GM21825 (cell line): Measurements from ENCODE around the gene NLRP1.

Source experiments
- ATAC-seq: cut with Tn5 transposase; IDR thresholded peaks from one replicate; pipeline ENCODE4 v1.9.1; 2021; ENCODE audit warnings: mild to moderate bottlenecking, moderate library complexity; ENCODE audit not compliant: unreplicated experiment

NLRP1 gene

DNA sequence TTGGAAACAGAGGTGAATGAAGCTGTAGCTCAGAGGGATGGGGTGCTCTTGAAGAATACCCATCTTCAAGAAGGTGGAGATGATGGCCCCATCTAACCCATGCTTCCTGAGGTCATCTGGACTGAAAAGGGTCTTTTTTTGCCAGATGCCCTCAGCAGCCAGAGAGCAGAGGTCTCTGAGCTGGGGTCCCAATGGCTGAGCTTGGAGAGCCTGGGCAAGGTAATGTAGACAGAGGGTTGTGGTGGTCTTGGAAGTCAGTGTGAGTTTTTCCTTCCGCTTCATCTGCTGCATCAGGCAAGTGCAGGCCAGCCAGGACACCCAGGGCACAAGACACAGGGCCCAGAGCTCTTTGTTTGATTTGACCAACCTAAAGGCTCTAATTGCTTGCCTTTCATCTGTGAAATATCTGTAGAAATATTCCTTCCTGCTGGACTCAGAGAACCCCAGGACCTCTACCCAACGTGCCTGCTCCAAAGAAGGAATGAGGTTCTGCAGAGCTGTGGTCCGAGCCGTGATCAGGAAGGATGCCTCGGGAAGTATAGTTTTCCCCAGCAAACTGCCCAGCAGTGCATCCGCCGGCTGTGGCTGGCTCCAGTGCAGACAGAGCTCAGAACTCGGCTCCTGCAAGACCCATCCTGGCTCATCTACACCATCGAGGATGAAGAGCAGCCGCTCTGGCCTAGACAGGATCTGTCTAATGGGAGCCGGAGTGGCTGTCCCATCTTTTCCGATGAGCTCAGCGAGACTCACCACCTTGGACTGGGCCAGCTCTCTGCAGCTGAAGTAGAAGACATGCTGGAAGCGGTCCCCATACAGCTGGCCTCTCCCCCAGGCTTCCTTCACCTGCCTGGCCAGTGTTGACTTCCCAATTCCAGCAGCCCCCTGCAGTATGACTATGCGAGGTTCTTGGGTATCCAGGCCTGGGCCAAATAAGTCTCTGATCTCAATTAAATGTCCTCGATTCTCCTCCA is 25.2 kb downstream of the NLRP1 start:
- ATAC-seq, result no peak

DNA sequence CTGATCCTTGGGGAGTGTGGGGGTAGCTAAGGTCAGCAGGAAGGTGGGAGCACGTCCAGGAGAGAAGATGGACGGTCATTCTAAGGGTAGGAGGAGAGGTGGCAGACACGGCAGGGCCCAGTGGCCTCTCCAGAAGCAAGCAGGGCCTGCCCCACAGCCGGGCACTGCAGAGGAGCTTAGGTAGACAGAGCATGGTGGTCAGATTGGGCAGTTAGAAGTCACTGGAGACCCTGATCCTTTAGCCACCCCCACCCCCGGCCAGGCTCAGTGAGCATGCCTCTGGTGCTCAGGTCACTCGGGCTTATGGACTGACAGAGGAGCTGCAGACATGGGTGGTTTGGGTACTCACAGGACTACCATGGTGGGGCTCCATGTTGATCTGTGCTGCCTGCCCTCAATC is 26.3 kb downstream of the NLRP1 start:
- ATAC-seq, result no peak

DNA sequence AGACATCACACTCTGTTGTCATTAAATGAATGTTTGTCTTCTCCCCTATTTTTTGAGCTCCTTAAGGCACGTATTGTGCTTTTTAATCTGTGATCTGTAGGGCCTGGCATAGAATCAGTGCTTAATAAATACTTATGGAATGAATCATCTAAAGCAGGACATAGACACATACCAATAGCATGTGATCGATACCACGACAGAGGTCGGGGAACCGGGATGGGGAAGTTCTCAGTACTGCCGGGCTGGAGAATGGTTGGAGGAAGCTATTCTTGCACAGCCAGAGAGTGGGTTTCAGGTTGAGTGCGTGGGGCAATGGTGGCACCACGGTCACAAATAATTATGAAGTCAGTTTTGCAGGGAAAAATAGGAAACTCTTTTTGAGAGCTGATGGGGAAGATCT is 26.8 kb downstream of the NLRP1 start:
- no peak for ATAC-seq

DNA sequence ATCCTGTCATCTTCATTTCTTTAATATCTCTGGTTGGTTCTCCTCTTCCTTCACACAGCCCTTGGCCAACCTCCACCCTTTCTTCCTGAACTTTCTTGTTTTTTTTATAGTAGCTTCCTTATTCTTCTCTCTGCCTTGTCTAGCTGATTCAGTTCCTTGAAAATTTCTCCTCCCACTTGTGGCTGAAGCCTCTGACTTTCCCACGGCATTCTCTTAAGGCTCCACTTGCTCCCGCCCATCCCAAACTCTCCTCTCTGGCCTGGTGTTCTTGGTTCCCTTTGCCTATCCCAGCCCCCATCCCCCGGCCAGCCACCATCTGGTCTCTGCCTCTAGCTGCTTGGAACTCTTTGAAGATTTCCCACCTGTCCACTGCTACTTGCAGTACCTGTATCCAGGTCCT is 29.1 kb downstream of the NLRP1 start:
- no peak for ATAC-seq

DNA sequence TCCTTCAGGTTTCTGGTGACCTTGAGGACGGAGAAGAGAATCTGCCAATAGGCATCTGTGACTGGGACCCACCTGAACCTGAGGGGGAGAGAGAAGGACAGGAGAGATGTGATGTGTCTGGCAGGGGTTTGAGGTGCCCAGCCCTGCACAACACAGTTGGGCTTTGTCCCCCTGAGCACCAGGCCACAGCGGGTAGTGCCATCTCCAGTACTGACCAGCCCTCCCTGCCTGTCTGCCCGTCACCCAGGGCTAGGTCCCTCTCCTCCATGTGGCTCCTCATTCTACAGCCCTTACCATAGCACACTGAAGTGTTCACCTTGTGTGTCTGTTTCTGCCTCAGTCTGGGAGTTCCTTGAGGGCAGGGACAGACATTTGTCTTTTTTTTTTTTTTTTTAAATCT is 30.8 kb downstream of the NLRP1 start:
- no peak for ATAC-seq

DNA sequence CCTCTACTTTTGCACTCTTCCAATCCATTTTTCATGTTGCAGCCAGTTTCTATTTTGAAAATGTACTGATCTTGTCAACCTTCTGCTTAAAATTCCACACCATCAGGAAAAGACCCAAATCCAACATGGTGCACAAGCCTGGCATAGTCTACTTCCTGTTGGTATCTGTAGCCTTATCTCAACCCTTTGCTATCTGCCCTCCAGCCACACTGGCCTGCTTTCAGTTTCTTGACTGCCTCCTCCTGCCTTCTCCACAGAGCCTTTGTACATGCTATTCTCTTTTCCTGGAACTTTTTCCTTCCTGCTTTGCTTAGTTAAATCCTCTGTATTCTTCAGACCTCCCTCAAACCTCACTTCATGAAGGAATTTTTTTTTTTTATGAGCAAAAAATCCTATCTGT is 31.5 kb downstream of the NLRP1 start:
- no peak for ATAC-seq

DNA sequence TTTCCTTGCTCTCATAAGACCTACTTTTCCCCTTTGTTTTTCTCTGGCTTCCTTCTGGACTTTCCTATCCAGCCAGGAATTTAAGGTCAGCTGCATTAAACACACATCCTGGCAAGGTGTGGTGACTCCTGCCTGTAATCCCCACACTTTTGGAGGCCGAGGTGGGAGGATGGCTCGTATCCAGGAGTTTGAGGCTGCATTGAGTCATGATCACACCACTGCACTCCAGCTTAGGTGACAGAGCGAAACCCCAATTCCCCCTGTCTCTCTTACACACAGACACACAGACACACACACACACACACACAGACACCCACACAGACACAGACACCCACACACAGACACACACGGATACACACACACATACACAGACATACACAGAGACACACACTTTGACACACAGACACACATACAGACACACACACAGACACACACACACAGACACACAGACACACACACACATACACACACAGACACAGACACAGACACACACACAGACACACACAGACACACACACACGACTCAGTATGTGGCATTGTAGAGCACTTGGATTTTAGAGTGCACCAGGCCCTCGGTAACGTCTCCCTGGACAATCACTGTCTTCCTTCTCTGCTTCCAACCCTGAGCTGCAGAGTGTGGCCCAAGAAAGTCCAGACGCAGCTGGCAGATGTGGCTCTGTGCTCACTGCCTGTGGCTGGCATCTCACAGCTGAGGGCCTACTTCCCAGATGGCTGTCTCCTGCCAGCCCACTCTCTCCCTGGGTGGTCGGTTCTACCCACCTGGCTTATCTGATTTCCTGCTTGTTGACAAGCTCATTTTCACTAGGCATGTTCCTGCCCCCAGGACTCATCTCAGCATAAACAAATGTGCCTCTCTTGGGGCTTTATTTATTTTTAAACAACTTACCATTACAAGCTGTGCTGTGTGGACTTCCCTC is 39.0 kb downstream of the NLRP1 start:
- no peak for ATAC-seq

DNA sequence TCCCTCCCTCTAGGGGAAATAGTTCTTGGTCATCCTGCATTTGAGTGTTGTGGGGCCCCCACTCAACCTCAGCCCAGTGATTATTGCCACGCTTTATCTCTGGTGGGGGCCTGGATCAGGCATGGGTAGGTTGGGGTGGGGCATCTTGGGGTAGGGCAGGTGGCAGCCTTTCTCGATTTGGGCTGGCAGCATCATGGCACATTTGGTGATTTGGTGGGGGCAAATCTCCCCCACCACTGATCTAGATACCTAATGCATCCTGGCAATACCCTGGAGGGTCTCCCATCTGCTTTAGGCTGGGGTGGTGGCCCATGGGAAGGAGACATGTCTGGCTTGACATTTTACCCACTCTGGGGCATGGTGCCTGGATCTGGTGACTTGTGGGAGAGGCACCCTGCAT is 40.2 kb downstream of the NLRP1 start:
- ATAC-seq, result no peak

DNA sequence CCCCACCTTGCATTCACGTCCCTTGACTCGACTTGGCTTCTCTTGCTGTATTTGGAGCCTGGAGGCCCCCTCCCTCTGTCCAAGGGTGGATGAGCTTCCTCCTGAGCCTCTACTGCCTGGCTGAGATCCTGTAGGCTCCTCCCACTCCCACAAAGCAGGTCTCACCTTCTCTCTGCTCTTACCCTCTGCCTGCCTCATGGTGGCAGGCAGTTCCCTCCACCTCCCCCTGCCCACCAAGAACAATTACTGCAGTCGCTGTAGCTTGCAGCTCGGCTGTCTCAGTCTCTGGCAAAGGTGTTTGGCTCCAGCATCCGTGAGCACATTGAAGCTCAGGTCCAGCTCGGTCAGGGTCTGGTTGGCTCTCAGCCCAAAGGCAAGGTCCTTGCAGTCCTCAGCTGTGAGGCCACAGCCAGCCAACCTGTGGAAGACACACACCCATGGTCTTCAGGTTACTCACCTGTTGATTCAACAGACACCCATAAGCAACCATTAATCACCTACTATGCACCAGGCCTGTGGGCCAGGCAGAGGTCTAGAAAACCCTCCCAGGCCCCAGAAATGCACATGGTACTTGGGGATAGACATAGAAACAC is 42.6 kb downstream of the NLRP1 start:
- no peak for ATAC-seq

DNA sequence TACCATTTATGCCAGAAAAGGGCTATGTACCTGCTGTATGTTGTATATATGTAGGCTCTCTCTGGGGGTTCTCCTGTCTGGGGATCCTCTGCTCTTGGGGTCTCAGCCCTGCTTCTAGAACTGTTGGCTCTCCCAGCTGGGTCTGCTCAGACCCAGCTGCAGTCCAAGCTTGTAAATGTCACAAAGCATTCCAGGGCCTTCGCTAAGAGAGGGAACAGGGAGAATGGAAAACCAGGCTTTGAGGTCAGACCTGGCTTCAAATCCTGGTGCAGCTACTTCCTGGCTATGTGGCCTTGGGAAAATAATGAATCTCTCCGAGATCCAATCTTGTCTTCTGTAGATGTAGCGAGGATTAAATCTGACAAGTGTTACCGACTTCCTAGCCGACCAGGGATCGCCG is 44.0 kb downstream of the NLRP1 start:
- ATAC-seq, result no peak

DNA sequence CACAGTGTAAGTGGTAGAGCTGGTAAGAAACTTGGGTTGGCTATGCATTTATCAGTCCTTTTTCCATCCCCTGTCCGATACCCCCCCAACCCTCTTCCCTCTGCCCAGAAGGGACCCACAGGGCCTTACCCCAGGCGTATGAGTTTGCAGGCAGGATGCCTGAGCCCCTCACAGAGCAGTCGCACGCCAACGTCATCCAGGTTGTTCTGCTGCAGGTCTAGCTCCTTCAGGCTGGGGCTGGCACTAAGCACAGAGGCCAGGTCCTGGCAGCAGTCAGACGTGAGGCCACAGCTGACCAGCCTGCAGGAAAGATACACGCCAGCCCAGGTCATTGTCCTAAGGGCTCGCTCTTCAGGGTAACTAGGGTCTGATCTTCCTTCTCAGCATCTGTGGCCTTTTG is 45.0 kb downstream of the NLRP1 start:
- ATAC-seq, result no peak

DNA sequence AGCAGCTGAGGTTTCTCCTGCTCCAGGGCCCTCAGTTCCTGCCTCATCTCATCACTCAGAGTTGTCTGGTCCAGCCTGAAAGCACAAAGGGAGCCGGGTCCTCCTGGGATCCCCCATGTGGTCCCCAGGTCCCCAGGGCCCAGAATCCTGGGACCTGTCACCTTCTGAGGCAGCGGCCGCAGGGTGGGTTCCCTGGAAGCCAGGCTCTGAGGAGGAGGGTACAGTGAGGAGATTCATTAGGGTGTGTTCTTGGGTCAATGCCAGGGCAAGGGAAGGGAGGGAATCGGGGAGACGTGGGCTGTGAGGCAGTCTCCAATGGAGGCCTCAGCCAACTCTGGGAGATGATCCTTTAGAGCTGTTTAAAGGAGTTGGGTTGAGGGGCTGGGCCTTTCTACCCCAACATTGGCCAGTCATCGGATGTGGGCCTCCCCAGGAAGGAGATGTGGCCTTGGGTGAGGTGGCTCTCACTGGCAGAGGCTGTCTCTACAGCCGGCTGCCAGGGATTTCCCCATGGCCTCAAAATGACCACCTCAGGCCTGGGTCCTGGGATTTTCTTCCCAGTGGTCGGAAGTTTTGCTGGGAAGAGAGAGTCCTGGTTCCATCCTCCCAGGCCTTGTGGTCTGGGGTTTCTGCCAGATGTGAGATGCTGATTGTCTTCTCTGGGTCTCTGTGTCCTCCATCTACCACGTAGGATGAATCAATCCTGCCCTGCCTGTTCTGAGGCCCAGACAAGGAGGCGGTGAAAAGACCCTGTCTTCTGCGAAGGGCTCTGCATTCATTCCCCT is 47.3 kb downstream of the NLRP1 start:
- ATAC-seq, result no peak

DNA sequence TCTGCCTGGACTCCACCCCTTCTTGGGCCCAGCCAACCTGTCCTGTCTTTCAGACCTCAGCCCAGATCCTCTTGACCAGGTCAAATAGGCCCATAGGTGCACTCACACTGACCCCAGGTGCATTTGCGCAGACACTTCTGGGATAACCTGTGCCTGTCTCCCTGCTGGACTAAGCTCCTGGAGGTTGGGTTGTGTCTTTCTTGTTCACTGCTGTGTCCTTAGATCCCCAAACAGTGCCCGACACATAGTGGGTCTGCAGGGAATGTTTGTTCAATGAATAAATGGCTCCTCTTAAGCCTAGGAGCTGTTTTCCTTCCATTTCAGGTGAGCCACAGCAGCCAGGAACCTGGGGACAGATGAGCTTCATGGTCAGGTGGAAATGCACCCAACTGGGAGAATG is 48.9 kb downstream of the NLRP1 start:
- ATAC-seq, result no peak

DNA sequence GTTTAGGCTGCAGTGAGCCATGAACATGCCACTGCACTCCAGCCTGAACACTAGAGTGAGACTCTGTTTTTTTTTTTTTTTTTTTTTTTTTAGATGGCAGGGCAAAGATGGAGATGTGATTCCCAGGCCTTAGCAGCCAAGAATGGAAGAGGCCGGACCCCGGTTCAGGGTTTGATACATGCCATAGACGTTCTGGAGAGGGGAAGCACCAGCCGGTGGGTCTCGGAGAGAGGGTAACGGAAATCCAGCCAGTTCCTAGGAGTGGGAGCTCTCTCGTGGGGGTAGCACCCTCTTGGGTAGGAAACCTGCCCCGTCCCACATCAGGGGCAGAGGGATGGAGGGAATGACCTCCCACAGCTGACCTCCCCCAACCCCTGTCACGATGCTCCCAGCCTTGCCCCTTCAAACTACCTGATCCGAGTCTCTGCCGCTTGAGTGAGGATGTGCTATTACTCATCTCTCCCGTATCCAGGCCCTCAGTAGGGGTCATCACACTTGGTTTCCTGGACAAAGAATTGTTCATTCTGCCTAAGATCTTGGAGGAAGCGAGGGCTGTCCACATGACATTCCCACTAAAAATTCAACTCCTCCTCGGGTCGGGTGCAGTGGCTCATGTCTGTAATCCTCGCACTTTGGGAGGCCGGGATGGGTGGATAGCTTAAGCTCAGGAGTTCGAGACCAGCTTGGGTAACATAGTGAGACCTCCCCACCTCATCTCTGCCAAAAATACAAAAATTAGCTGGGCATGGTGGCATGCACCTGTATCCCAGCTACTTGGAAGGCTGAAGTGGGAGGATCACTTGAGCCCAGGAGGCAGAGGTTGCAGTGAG is 50.6 kb downstream of the NLRP1 start:
- ATAC-seq, result no peak

DNA sequence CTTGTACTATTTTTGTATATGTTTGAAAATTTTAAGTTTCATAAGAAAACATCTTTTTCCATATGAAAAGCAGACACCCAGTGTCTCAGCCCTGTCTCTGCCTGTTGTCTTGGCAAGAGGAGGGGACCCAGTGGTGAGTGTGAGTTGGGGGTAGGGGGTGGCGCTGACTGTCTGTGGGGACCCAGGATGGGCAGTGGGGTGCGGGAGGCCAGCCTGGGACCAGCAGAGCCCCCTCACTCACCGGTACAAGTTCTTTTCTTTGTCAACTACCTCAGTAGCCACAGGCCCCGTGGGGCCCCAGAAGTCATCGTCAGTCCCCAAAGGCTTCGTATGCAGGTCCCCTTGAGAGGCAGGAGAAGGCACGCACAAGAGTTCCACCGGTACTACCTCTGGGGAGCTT is 51.7 kb downstream of the NLRP1 start:
- ATAC-seq, result no peak

DNA sequence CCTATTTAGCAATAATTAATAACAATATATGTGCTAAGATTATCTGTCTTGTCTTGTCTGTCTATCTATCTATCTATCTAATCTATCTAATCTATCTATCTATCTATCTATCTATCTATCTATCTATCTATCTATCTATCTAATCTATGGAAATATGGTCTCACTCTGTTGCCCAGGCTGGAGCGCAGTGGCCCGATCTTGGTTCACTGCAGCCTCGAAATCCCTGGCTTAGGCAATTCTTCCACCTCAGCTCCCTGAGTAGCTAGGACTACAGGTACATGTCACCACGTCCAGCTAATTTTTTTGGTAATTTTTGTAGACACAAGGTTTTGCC is 53.3 kb downstream of the NLRP1 start:
- no peak for ATAC-seq

DNA sequence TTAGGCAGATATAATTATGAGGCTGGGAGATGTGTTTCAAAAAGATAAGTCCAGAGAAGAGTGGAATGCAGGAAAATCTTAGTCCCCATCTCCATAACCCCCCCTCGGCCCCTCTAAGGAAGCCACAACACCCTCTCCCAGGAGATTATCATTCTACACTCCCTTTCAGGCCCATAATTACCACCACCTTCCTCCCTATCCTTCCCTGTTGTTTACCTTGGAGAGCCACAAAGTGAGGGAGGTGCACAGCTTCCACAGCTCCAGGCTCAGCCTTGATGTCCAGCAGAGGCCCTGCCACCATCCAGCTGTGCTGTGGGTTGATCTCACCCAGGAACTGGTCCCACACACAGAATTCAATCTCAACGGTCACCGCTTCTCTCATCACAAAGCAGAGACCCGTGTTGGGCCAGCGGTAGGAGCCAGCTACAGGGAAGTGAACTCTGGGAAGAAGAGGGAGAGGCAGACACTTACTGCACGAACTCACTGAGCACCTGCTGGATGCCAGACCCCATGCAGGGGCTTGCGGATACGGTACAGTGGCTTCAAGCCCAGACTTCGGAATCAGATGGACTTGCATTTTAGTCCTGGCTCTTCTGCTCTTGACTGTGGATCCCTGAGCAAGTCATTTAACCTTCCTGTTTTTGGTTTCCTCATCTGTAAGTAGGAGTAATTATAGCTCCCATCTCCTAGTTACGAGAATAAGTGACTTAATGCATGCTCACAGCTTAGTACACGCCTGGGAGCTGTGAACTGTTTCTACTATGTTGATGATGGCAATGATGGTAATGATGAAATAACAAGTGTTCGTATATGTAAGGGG is 53.8 kb downstream of the NLRP1 start:
- ATAC-seq, result no peak

DNA sequence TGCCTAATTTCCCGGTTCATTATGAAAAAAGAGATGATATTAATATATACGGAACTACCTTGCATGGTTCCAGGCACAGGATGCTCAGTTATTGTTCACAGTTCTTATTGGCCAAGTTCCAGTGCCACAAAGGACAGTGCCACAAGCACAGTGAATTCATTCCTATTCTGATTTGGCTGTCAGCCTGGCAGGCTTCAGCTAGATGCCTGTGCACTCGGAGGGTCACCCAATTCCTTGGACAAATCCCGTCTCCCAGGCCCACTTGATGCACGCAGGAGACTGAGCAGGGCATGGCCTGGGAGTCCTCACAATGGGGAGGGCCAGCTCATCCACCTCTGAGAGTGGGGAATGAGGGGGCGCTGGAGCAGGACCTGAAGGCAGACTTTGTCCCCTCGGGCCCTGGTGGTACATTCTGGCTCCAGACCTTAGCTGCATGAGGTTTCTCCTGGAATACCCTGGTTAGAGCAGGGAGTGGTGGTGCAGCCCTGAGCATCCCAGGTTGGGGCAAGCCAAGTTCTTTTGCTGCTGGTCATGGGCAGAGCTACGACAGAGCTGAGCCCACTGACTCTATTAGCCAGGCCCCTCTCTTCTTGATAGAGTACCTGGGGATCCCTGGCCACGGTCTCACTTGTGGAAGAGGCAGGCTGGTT is 56.6 kb downstream of the NLRP1 start:
- no peak for ATAC-seq
